ENCODE results near the gene PERCC1. TPM values are rescaled to one million over a fixed set of nuclear protein-coding genes. Genes with fewer than 3 reads are reported as not detected.

PERCC1 gene
- total RNA-seq, 1 experiment from 2014 or later = not detected

GRCh38 chr16:1420111-1420539 lies 10.8 kb upstream of the PERCC1 start:
- CTCF ChIA-PET = interaction anchor here (0.6 to 0.8 kb wide), 3 partner anchors 59 to 1599 kb away, joined by 3 to 7 read pairs (median 4); no protein-coding TSS in a partner anchor

DNA sequence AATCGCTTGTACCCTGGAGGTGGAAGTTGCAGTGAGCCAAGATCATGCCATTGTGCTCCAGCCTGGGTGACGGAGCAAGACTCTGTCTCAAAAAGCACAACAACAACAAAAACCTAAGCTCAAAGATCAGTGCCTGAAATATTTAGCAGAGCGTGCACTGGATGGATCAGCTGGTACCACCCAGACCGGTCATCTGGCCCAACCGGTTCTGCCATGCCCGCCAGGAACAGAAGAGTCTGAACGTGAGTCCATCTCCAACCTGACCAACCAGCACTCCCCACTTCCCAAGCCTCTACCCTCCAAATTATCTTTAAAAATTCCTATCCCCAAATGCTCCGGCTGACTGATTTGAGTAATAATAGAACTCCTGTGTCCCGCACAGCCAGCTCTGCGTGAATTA lies 8.8 kb upstream of the PERCC1 start:
- H3K27ac Mint-ChIP-seq (ENCODE audit: low read depth, unreplicated experiment) = no peak overlapping the region
- intact Hi-C loops (cut with micrococcal nuclease) = loop anchor here (10.0 kb wide), 2 partner anchors 117 to 283 kb away; partner anchors contain the start of genes MAPK8IP3 and UBE2I

More at GRCh38 chr16:1420111-1420539, 10.8 kb upstream of the PERCC1 start:
- Mint-ChIP-seq H3K4me1 (ENCODE audit: insufficient read depth, unreplicated experiment) (no peaks in the 10 kb centered on the region), H3K36me3 (ENCODE audit: insufficient read depth, unreplicated experiment) (peaks cover 11% of the 10 kb centered on the region), H3K4me3 (ENCODE audit: unreplicated experiment) (peak overlapping the region; percentile 86), H3K9me3 (ENCODE audit: unreplicated experiment) (no peaks in the 10 kb centered on the region), H3K27me3 (ENCODE audit: insufficient read depth, unreplicated experiment) (no peaks in the 10 kb centered on the region), H3K27ac (ENCODE audit: low read depth, unreplicated experiment) (peak overlapping the region; percentile 95)
- intact Hi-C loops (cut with micrococcal nuclease) = loop anchor here (10.0 kb wide), 2 partner anchors 115 to 285 kb away; partner anchors contain the start of genes MAPK8IP3 and UBE2I
- TSS peak; percentile 85 for BruUV-seq (replicated peaks)
- POLR2A ChIA-PET = interaction anchor here (0.6 to 2.4 kb wide), 32 partner anchors 8 to 705 kb away, joined by 3 to 15 read pairs (median 4); partner anchors contain the start of genes CHTF18, CRAMP1, EME2 and IFT140
- no peak for DNase-seq (ENCODE audit: unreplicated experiment)
- no peak for TF ChIP-seq CTCF (IDR thresholded peaks at IDR 0.05; ENCODE audit: unreplicated experiment)

DNA sequence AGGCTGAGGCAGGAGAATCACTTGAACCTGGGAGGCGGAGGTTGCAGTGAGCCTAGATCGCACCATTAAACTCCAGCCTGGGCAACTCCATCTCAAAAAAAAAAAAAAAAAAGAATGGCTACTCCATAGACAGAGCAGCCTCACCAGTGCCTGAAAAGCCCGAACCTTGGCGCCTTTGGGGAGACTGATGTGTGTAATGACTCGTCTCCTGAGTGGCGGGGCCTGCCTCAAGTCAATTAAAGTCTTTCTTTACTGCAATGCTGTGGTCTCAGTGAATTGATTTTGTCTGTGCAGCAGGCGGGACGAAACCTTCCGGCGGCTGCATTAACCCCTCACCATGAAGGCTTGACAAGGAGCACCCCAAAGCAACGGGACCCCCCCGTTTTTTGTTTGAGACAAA lies 6.8 kb upstream of the PERCC1 start:
- no TSS peak for BruUV-seq (replicated peaks)
- no peak overlapping the region for H3K27ac Mint-ChIP-seq (ENCODE audit: low read depth, unreplicated experiment)
- DNase-seq (ENCODE audit: unreplicated experiment) = no peak
- ChIA-PET CTCF (no interaction called here), POLR2A (interaction anchor here (1.2 kb wide), 1 partner anchor 34 kb away, joined by 3 read pairs; no protein-coding TSS in a partner anchor)
- no peaks in the 10 kb centered on the region for H3K4me1 Mint-ChIP-seq (ENCODE audit: insufficient read depth, unreplicated experiment)
- intact Hi-C loops (cut with micrococcal nuclease) = loop anchor here (10.0 kb wide), 2 partner anchors 119 to 281 kb away; partner anchors contain the start of genes MAPK8IP3 and UBE2I
- no peaks in the 10 kb centered on the region for H3K9me3 Mint-ChIP-seq (ENCODE audit: unreplicated experiment)
- no peak for TF ChIP-seq CTCF (IDR thresholded peaks at IDR 0.05; ENCODE audit: unreplicated experiment)
- no peak overlapping the region for H3K4me3 Mint-ChIP-seq (ENCODE audit: unreplicated experiment)
- no peaks in the 10 kb centered on the region for H3K27me3 Mint-ChIP-seq (ENCODE audit: insufficient read depth, unreplicated experiment)
- peaks cover 2% of the 10 kb centered on the region for H3K36me3 Mint-ChIP-seq (ENCODE audit: insufficient read depth, unreplicated experiment)

More for the DNA sequence above, 8.8 kb upstream of the PERCC1 start:
- Mint-ChIP-seq H3K27me3 (ENCODE audit: insufficient read depth, unreplicated experiment) (no peaks in the 10 kb centered on the region), H3K4me3 (ENCODE audit: unreplicated experiment) (peak overlapping the region; percentile 86), H3K36me3 (ENCODE audit: insufficient read depth, unreplicated experiment) (peaks cover 11% of the 10 kb centered on the region), H3K4me1 (ENCODE audit: insufficient read depth, unreplicated experiment) (no peaks in the 10 kb centered on the region), H3K9me3 (ENCODE audit: unreplicated experiment) (no peaks in the 10 kb centered on the region)
- BruUV-seq (replicated peaks) = no TSS peak
- no peak for TF ChIP-seq CTCF (IDR thresholded peaks at IDR 0.05; ENCODE audit: unreplicated experiment)
- ChIA-PET POLR2A (interaction anchor here (0.7 to 2.4 kb wide), 4 partner anchors 15 to 361 kb away, joined by 3 to 13 read pairs (median 6); partner anchors contain the start of genes NUBP2, SPSB3 and TELO2), CTCF (interaction anchor here (0.6 kb wide), 1 partner anchor 246 kb away, joined by 3 read pairs; no protein-coding TSS in a partner anchor)
- no peak for DNase-seq (ENCODE audit: unreplicated experiment)

DNA sequence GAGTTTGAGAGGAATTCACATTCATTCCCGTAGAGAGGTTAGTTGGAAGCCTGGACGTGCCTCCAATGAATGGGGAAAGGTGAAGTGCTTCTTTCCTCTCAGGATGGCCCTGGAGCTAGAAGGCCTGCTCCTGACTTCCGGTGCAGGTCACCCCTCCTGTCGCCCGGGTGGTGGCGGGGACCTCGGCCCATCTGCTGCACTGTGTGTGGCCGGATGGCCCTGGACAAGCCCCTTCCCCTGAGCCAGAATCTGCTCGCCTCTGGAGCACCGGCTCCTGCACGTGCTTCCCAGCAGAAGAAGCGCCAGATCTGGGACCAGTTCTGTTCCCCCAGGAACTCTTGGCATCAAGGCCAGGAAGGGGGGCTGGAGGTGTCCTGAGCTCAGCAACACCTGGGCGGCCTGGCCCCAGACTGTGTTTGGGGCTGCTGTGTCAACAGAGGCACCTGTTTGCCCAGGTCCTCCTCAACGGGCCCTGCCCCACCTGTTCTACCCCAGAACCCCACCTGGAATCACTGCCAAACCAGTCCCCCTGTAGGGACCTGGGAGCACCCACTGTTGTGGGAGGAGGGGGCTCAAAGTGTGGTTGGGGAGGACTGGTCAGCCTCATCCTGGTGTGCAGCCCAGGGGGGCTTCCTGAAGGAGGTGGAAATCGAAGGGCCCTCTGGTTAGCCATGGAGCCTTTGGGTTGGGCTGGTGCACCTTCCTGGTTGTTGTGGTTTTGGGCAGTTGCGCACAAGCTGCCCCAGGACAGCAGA lies 5.1 kb upstream of the PERCC1 start:
- ChIA-PET CTCF (interaction anchor here (0.6 kb wide), 1 partner anchor 72 kb away, joined by 3 read pairs; no protein-coding TSS in a partner anchor), POLR2A (no interaction called here)
- H3K36me3 Mint-ChIP-seq (ENCODE audit: insufficient read depth, unreplicated experiment) = no peaks in the 10 kb centered on the region
- H3K4me3 Mint-ChIP-seq (ENCODE audit: unreplicated experiment) = no peak overlapping the region
- H3K4me1 Mint-ChIP-seq (ENCODE audit: insufficient read depth, unreplicated experiment) = no peaks in the 10 kb centered on the region
- no peaks in the 10 kb centered on the region for H3K9me3 Mint-ChIP-seq (ENCODE audit: unreplicated experiment)
- no peak for DNase-seq (ENCODE audit: unreplicated experiment)
- no TSS peak for BruUV-seq (replicated peaks)
- H3K27ac Mint-ChIP-seq (ENCODE audit: low read depth, unreplicated experiment) = no peak overlapping the region
- H3K27me3 Mint-ChIP-seq (ENCODE audit: insufficient read depth, unreplicated experiment) = no peaks in the 10 kb centered on the region
- TF ChIP-seq CTCF (IDR thresholded peaks at IDR 0.05; ENCODE audit: unreplicated experiment) = no peak
- intact Hi-C loops (cut with micrococcal nuclease) = loop anchor here (10.0 kb wide), 2 partner anchors 121 to 279 kb away; partner anchors contain the start of genes MAPK8IP3 and UBE2I

Data from MCF 10A (cell line).